CD8-positive, alpha-beta memory T cell (primary cell): Measurements from ENCODE around the gene ATP8A2. TPM values are rescaled to one million over a fixed set of nuclear protein-coding genes. Genes with fewer than 3 reads are reported as not detected.

ENCODE experiments used
- CTCF ChIA-PET: fragments of 350-600 bp; sonication (Branson Sonifier 250); formaldehyde crosslinking; loops from one replicate; lab custom pipeline; 2021; ENCODE audit warnings: antibody characterized with exemption; lab: Charles Lee
- POLR2A ChIA-PET: fragments of 350-600 bp; sonication (Branson Sonifier 250); formaldehyde crosslinking; loops from one replicate; lab custom pipeline; 2021; ENCODE audit warnings: antibody characterized with exemption; lab: Charles Lee
- DNase-seq, 5 donors: peaks; one replicate each; pipeline versions ENCODE4 v3.0.0 to v3.0.0-alpha.2; 2020 to 2022; ENCODE audit warnings: mixed read lengths in 1 of 5
- H3K27ac ChIP-seq: one replicate; pipeline ENCODE4 v1.7.0; 2013; ENCODE audit warnings: low read depth, mild to moderate bottlenecking, low read length, moderate library complexity
- H3K27me3 ChIP-seq: 2 replicates; pipeline ENCODE4 v1.7.0; 2013; ENCODE audit warnings: low read length, mild to moderate bottlenecking; ENCODE audit not compliant: insufficient read depth, poor library complexity, severe bottlenecking
- H3K36me3 ChIP-seq: 2 replicates; pipeline ENCODE4 v1.7.0; 2013; ENCODE audit warnings: mild to moderate bottlenecking, low read length, moderate library complexity; ENCODE audit not compliant: insufficient read depth
- H3K4me1 ChIP-seq: 2 replicates; pipeline ENCODE4 v1.7.0; 2013; ENCODE audit warnings: mild to moderate bottlenecking, low read length, moderate library complexity; ENCODE audit not compliant: insufficient read depth
- H3K4me3 ChIP-seq: 2 replicates; pipeline ENCODE4 v1.7.0; 2013; ENCODE audit warnings: mild to moderate bottlenecking, low read length
- H3K9me3 ChIP-seq: 2 replicates; pipeline ENCODE4 v1.7.0; 2013; ENCODE audit warnings: mild to moderate bottlenecking, low read length
- H3K27ac Mint-ChIP-seq, 8 donors: one replicate each; pipeline ENCODE4 v1.8.0; 2020 to 2021; ENCODE audit warnings: mixed read lengths in 8 of 8, mild to moderate bottlenecking in 6 of 8, inconsistent platforms in 3 of 8, moderate library complexity in 3 of 8
- H3K27me3 Mint-ChIP-seq, 2 donors: one replicate each; pipeline ENCODE4 v1.8.0; 2020 to 2021; ENCODE audit warnings: mixed read lengths in 2 of 2, mild to moderate bottlenecking in 1 of 2, moderate library complexity in 1 of 2
- H3K36me3 Mint-ChIP-seq, 3 donors: one replicate each; pipeline ENCODE4 v1.8.0; 2020 to 2021; ENCODE audit warnings: mixed read lengths in 3 of 3, inconsistent platforms in 1 of 3, mild to moderate bottlenecking in 1 of 3
- H3K4me1 Mint-ChIP-seq, 3 donors: one replicate each; pipeline ENCODE4 v1.8.0; 2020 to 2021; ENCODE audit warnings: mixed read lengths in 3 of 3, inconsistent platforms in 1 of 3, mild to moderate bottlenecking in 1 of 3
- H3K4me3 Mint-ChIP-seq, 7 donors: one replicate each; pipeline ENCODE4 v1.8.0; 2020 to 2021; ENCODE audit warnings: mixed read lengths in 7 of 7, mild to moderate bottlenecking in 6 of 7, moderate library complexity in 4 of 7, inconsistent platforms in 2 of 7
- H3K9me3 Mint-ChIP-seq, 5 donors: one replicate each; pipeline ENCODE4 v1.8.0; 2020 to 2022; ENCODE audit warnings: mixed read lengths in 5 of 5, mild to moderate bottlenecking in 3 of 5, moderate library complexity in 2 of 5, inconsistent platforms in 1 of 5
- polyA plus RNA-seq: library from polyadenylated mRNA; unstranded; fragments of 300-500 nt; fragmentation: Illumina TruSeq; gene quantifications from one replicate; pipeline ENCODE4 v1.2.3, GENCODE V29; 2021
- total RNA-seq, 2 experiments: library from RNA; stranded (reverse); gene quantifications; one replicate each; pipeline ENCODE4 v1.2.3, GENCODE V29; 2021

The ATP8A2 gene
- total and polyA plus RNA-seq, 3 experiments from 2014 or later: 0.26 to 0.63 (median 0.58) TPM

- ChIA-PET CTCF (no interaction called here), POLR2A (no interaction called here)
- no peaks in the 10 kb centered on the region for H3K4me1 Mint-ChIP-seq
- no peak for DNase-seq
- peaks cover 7 to 48% of the 10 kb centered on the region in 2 donors for H3K27me3 Mint-ChIP-seq
- H3K27me3 ChIP-seq: no peaks in the 10 kb centered on the region
- H3K9me3 Mint-ChIP-seq: no peaks in the 10 kb centered on the region
- no peaks in the 10 kb centered on the region for H3K9me3 ChIP-seq
- H3K4me3 Mint-ChIP-seq: no peak overlapping the region
- H3K4me1 ChIP-seq: no peaks in the 10 kb centered on the region
- no peaks in the 10 kb centered on the region for H3K36me3 ChIP-seq
- no peak overlapping the region for H3K4me3 ChIP-seq
- H3K27ac Mint-ChIP-seq: no peak overlapping the region
- no peaks in the 10 kb centered on the region for H3K36me3 Mint-ChIP-seq
- no peak overlapping the region for H3K27ac ChIP-seq
Observed at GRCh38 chr13:25598421-25598820, 226.6 kb downstream of the ATP8A2 start.

GRCh38 chr13:25602176-25602575 is 230.4 kb downstream of the ATP8A2 start:
- POLR2A ChIA-PET: no interaction called here
- Histone ChIP-seq H3K27me3 (no peaks in the 10 kb centered on the region), H3K36me3 (no peaks in the 10 kb centered on the region), H3K27ac (no peak overlapping the region), H3K9me3 (no peaks in the 10 kb centered on the region), H3K4me3 (no peak overlapping the region), H3K4me1 (no peaks in the 10 kb centered on the region)
- Mint-ChIP-seq H3K9me3 (peaks cover 0 to 2% (median 0%) of the 10 kb centered on the region in 5 donors), H3K4me3 (no peak overlapping the region), H3K27ac (no peak overlapping the region), H3K4me1 (no peaks in the 10 kb centered on the region), H3K27me3 (peaks cover 8 to 39% of the 10 kb centered on the region in 2 donors), H3K36me3 (no peaks in the 10 kb centered on the region)
- DNase-seq: no peak
- CTCF ChIA-PET: no interaction called here

- Mint-ChIP-seq H3K27ac (no peak overlapping the region), H3K9me3 (peaks cover 0 to 2% (median 0%) of the 10 kb centered on the region in 5 donors), H3K27me3 (peaks cover 8 to 30% of the 10 kb centered on the region in 2 donors), H3K36me3 (no peaks in the 10 kb centered on the region), H3K4me3 (no peak overlapping the region), H3K4me1 (no peaks in the 10 kb centered on the region)
- no peaks in the 10 kb centered on the region for H3K27me3 ChIP-seq
- no peak overlapping the region for H3K27ac ChIP-seq
- no peaks in the 10 kb centered on the region for H3K4me1 ChIP-seq
- POLR2A ChIA-PET: no interaction called here
- CTCF ChIA-PET: no interaction called here
- DNase-seq: no peak
- H3K4me3 ChIP-seq: no peak overlapping the region
- H3K9me3 ChIP-seq: no peaks in the 10 kb centered on the region
- H3K36me3 ChIP-seq: no peaks in the 10 kb centered on the region
Observed at GRCh38 chr13:25604106-25604505, 232.3 kb downstream of the ATP8A2 start.

- H3K9me3 Mint-ChIP-seq: peaks cover 6 to 11% (median 7%) of the 10 kb centered on the region in 5 donors
- POLR2A ChIA-PET: no interaction called here
Observed at GRCh38 chr13:25607096-25607495, 235.3 kb downstream of the ATP8A2 start.

DNA sequence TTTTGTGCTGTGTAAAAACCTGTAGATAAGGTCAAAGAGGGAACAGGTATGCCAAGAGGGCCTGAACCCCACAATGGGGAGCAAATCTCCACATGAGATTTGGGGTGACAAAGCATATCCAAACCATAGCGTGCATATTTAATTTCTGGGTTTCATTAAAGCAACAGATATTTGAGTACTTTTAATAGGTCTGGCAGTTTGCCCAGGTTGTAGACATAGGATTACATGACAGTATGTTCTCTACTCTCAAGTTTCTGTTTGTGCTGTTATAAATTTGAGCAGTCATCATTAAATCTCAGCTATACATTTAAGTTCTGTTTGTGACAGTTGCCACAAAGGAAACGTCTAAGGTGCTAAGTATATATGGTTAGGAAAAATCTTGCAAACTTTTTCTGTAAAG is 236.4 kb downstream of the ATP8A2 start:
- no peaks in the 10 kb centered on the region for H3K36me3 ChIP-seq

More at GRCh38 chr13:25607096-25607495, 235.3 kb downstream of the ATP8A2 start:
- no peaks in the 10 kb centered on the region for H3K27me3 ChIP-seq
- DNase-seq: no peak
- H3K4me1 ChIP-seq: no peaks in the 10 kb centered on the region
- CTCF ChIA-PET: no interaction called here
- no peaks in the 10 kb centered on the region for H3K36me3 ChIP-seq
- H3K27me3 Mint-ChIP-seq: peaks cover 13 to 15% of the 10 kb centered on the region in 2 donors
- H3K4me1 Mint-ChIP-seq: no peaks in the 10 kb centered on the region
- H3K27ac Mint-ChIP-seq: no peak overlapping the region
- H3K4me3 ChIP-seq: no peak overlapping the region
- no peaks in the 10 kb centered on the region for H3K36me3 Mint-ChIP-seq
- no peak overlapping the region for H3K27ac ChIP-seq
- no peaks in the 10 kb centered on the region for H3K9me3 ChIP-seq
- no peak overlapping the region for H3K4me3 Mint-ChIP-seq

DNA sequence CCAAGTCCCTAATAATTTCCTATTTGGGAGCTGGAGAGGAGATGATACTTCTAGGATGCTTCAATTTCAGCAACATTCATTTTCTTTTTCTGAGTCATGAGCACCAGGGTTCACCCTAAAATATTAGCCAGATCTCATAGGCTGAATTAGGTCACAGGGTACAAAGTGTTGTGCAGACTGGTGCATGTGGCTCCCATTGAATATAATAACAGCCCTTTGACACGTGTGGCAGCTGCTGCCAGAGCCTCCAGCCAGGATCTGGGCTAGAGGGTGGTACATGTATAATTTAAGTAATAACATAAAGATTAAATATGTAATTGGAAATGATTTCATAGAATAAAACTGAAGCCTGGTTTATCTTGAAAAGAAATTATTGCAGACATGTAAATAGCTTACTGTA is 244.9 kb downstream of the ATP8A2 start:
- Histone ChIP-seq H3K4me3 (no peak overlapping the region), H3K27ac (no peak overlapping the region), H3K27me3 (no peaks in the 10 kb centered on the region), H3K9me3 (no peaks in the 10 kb centered on the region), H3K4me1 (no peaks in the 10 kb centered on the region), H3K36me3 (no peaks in the 10 kb centered on the region)
- no peaks in the 10 kb centered on the region for H3K9me3 Mint-ChIP-seq
- no peak overlapping the region for H3K4me3 Mint-ChIP-seq
- H3K4me1 Mint-ChIP-seq: no peaks in the 10 kb centered on the region
- H3K27me3 Mint-ChIP-seq: peaks cover 10 to 33% of the 10 kb centered on the region in 2 donors
- H3K36me3 Mint-ChIP-seq: no peaks in the 10 kb centered on the region
- H3K27ac Mint-ChIP-seq: no peak overlapping the region
- CTCF ChIA-PET: no interaction called here
- POLR2A ChIA-PET: no interaction called here
- DNase-seq: no peak

More for the DNA sequence above, 236.4 kb downstream of the ATP8A2 start:
- no peak overlapping the region for H3K4me3 Mint-ChIP-seq
- Histone ChIP-seq H3K4me1 (no peaks in the 10 kb centered on the region), H3K27me3 (no peaks in the 10 kb centered on the region), H3K27ac (no peak overlapping the region), H3K4me3 (no peak overlapping the region), H3K9me3 (no peaks in the 10 kb centered on the region)
- no peaks in the 10 kb centered on the region for H3K36me3 Mint-ChIP-seq
- DNase-seq: no peak
- ChIA-PET POLR2A (no interaction called here), CTCF (no interaction called here)
- H3K9me3 Mint-ChIP-seq: peaks cover 6 to 11% (median 7%) of the 10 kb centered on the region in 5 donors
- peaks cover 8 to 11% of the 10 kb centered on the region in 2 donors for H3K27me3 Mint-ChIP-seq
- no peaks in the 10 kb centered on the region for H3K4me1 Mint-ChIP-seq
- H3K27ac Mint-ChIP-seq: no peak overlapping the region

GRCh38 chr13:25619897-25620296 is 248.1 kb downstream of the ATP8A2 start:
- H3K36me3 Mint-ChIP-seq: no peaks in the 10 kb centered on the region
- H3K27me3 Mint-ChIP-seq: peaks cover 10 to 37% of the 10 kb centered on the region in 2 donors
- ChIA-PET CTCF (no interaction called here), POLR2A (no interaction called here)
- no peak overlapping the region for H3K4me3 Mint-ChIP-seq
- no peaks in the 10 kb centered on the region for H3K9me3 Mint-ChIP-seq
- Histone ChIP-seq H3K27me3 (no peaks in the 10 kb centered on the region), H3K27ac (no peak overlapping the region), H3K4me1 (no peaks in the 10 kb centered on the region), H3K4me3 (no peak overlapping the region), H3K36me3 (no peaks in the 10 kb centered on the region), H3K9me3 (no peaks in the 10 kb centered on the region)
- no peaks in the 10 kb centered on the region for H3K4me1 Mint-ChIP-seq
- no peak for DNase-seq
- H3K27ac Mint-ChIP-seq: no peak overlapping the region

DNA sequence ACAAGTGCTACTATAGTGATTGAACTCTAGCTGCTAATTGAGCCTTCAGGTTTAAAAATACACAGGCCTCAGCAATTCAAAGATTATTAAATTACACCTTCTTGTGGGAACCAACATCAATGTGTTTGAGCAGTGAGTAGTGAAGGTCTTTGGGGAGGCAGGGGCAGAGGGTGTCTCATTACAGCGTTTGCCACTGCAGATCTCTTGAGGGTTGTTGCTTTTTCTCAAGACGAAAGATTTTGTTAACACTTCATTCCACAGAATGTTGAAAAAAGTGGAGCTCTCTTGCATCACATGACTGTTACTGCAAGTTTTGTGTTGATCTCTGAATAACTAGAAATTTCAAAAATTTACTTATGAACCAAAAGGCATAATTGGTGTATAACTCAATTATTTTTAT is 253.6 kb downstream of the ATP8A2 start:
- H3K27me3 ChIP-seq: no peaks in the 10 kb centered on the region
- H3K9me3 ChIP-seq: no peaks in the 10 kb centered on the region
- CTCF ChIA-PET: no interaction called here
- POLR2A ChIA-PET: no interaction called here
- DNase-seq: no peak
- no peak overlapping the region for H3K4me3 Mint-ChIP-seq
- no peaks in the 10 kb centered on the region for H3K36me3 ChIP-seq
- no peak overlapping the region for H3K4me3 ChIP-seq
- H3K36me3 Mint-ChIP-seq: no peaks in the 10 kb centered on the region
- no peaks in the 10 kb centered on the region for H3K4me1 Mint-ChIP-seq
- no peak overlapping the region for H3K27ac Mint-ChIP-seq
- no peak overlapping the region for H3K27ac ChIP-seq
- peaks cover 0 to 5% (median 0%) of the 10 kb centered on the region in 5 donors for H3K9me3 Mint-ChIP-seq
- peaks cover 1 to 9% of the 10 kb centered on the region in 2 donors for H3K27me3 Mint-ChIP-seq
- no peaks in the 10 kb centered on the region for H3K4me1 ChIP-seq
